KMS-11 (cell line): ENCODE measurements around the gene STK32B.
"Not testable (repeated sequence)": the region's sequence is repeated elsewhere in the genome, so short reads cannot be mapped to it uniquely, and the experiment has no call there.

Experiments
- H2AFZ ChIP-seq: fragments of 200-600 bp; sonication (generic); 2 replicates; pipeline ENCODE4 v1.6.1; 2016; ENCODE audit warnings: antibody characterized with exemption, mixed run types, low read depth
- H3K27ac ChIP-seq: fragments of 200-600 bp; sonication (generic); 2 replicates; pipeline ENCODE4 v1.6.1; 2016; ENCODE audit warnings: mild to moderate bottlenecking, mixed run types
- H3K27me3 ChIP-seq: fragments of 200-600 bp; sonication (generic); 2 replicates; pipeline ENCODE4 v1.6.1; 2017; ENCODE audit warnings: mild to moderate bottlenecking, low read depth, mixed run types, moderate library complexity; ENCODE audit not compliant: insufficient read depth
- H3K36me3 ChIP-seq: fragments of 200-600 bp; sonication (generic); 2 replicates; pipeline ENCODE4 v1.6.1; 2017; ENCODE audit warnings: mild to moderate bottlenecking, mixed run types; ENCODE audit not compliant: insufficient read depth
- H3K4me1 ChIP-seq: fragments of 200-600 bp; sonication (generic); 2 replicates; pipeline ENCODE4 v1.6.1; 2016; ENCODE audit warnings: mild to moderate bottlenecking, low read depth, mixed run types; ENCODE audit not compliant: poor library complexity, severe bottlenecking
- H3K4me2 ChIP-seq: fragments of 200-600 bp; sonication (generic); 2 replicates; pipeline ENCODE4 v1.7.0; 2016; ENCODE audit warnings: mild to moderate bottlenecking, mixed run types
- H3K4me3 ChIP-seq: fragments of 200-600 bp; sonication (generic); IDR thresholded peaks from 2 replicates; pipeline ENCODE4 v1.6.1; 2017; ENCODE audit warnings: low read depth, low read length, mixed read lengths; ENCODE audit not compliant: insufficient read depth
- H3K79me2 ChIP-seq: fragments of 200-600 bp; sonication (generic); 2 replicates; pipeline ENCODE4 v1.6.1; 2016; ENCODE audit warnings: low read depth, mixed run types; ENCODE audit not compliant: insufficient read depth
- H3K9ac ChIP-seq: fragments of 200-600 bp; sonication (generic); 2 replicates; pipeline ENCODE4 v1.6.1; 2016; ENCODE audit warnings: mild to moderate bottlenecking, mixed run types
- H4K20me1 ChIP-seq: fragments of 200-600 bp; sonication (generic); 2 replicates; pipeline ENCODE4 v1.6.1; 2016; ENCODE audit warnings: mild to moderate bottlenecking, mixed run types; ENCODE audit not compliant: insufficient read depth
- TF ChIP-seq, protein P1 (sequence below): fragments of 200-600 bp; sonication (generic); conservative IDR thresholded peaks from 2 replicates; pipeline ENCODE4 v1.6.1; 2017; ENCODE audit warnings: low read depth, mild to moderate bottlenecking, antibody characterized with exemption, low read length, moderate library complexity, mixed read lengths

Gene STK32B

DNA sequence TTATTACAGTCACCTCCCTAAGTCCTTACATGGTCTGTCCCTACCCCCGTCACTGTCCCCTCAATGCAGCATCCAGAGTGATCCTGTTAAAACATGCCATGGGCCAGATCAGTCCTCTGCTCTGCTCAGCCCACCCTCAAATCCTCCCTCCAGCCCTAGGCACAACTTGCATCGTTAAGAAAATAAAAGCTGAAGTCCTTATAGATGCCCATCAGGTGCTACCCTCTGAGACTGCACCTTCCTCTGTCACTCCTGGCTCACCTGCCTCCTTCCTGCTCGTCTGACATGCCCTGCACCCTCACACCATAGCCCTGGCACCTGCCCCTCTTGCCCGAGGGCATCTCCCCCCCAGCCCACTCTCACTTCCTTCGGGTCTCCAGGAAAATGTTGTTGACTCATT is 4.1 kb downstream of the STK32B start:
- Histone ChIP-seq H3K9ac (no peak overlapping the region), H3K27me3 (no peaks in the 10 kb centered on the region), H2AFZ (no peak overlapping the region), H3K27ac (no peak overlapping the region), H3K36me3 (no peaks in the 10 kb centered on the region), H3K4me1 (no peaks in the 10 kb centered on the region), H4K20me1 (no peaks in the 10 kb centered on the region), H3K4me3 (no peak overlapping the region), H3K4me2 (no peak overlapping the region), H3K79me2 (no peaks in the 10 kb centered on the region)
- TF ChIP-seq, protein P1, sequence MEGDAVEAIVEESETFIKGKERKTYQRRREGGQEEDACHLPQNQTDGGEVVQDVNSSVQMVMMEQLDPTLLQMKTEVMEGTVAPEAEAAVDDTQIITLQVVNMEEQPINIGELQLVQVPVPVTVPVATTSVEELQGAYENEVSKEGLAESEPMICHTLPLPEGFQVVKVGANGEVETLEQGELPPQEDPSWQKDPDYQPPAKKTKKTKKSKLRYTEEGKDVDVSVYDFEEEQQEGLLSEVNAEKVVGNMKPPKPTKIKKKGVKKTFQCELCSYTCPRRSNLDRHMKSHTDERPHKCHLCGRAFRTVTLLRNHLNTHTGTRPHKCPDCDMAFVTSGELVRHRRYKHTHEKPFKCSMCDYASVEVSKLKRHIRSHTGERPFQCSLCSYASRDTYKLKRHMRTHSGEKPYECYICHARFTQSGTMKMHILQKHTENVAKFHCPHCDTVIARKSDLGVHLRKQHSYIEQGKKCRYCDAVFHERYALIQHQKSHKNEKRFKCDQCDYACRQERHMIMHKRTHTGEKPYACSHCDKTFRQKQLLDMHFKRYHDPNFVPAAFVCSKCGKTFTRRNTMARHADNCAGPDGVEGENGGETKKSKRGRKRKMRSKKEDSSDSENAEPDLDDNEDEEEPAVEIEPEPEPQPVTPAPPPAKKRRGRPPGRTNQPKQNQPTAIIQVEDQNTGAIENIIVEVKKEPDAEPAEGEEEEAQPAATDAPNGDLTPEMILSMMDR, result no peak

DNA sequence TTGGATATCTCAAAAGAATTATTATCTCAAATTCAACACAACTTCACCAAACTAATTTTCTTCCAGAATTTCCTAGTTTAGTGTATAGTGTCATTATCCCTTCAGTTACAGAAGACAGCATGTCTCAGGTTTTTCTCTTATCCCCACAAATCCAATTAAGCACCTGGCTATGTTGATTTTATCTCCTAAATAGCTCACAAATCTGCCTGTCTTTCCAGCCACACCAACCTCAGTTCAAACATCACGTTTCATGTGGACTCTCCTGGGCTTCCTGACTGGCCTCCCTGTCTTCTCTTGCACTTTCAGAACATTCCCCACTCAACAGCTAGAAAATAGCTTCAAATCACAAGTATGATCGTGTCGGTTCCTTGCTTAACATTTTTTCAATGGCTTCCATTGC is 14.8 kb downstream of the STK32B start:
- H3K79me2 ChIP-seq, result no peaks in the 10 kb centered on the region

DNA sequence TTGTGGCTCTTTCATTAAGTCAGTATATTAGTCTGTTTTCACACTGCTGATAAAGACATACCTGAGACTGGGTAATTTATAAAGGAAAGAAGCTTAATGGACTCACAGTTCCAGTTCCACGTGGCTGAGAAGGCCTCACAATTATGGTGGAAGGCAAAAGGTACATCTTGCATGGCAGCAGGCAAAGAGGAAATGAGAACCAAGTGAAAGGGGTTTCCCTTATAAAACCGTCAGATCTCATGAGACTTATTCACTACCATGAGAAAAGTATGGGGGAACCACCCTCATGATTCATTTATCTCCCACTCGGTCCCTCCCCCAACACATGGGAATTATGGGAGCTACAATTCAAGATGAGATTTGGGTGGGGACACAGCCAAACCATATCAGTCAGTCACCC is 15.7 kb downstream of the STK32B start:
- not testable (repeated sequence) for H3K27ac ChIP-seq, H2AFZ ChIP-seq, H3K4me1 ChIP-seq, H3K36me3 ChIP-seq, H4K20me1 ChIP-seq, H3K4me2 ChIP-seq, H3K27me3 ChIP-seq, H3K9ac ChIP-seq, H3K4me3 ChIP-seq, H3K79me2 ChIP-seq

More for the DNA sequence above, 14.8 kb downstream of the STK32B start:
- no peak overlapping the region for H3K9ac ChIP-seq
- H3K4me2 ChIP-seq, result no peak overlapping the region
- H3K4me3 ChIP-seq, result no peak overlapping the region
- no peaks in the 10 kb centered on the region for H3K27me3 ChIP-seq
- H3K27ac ChIP-seq, result no peak overlapping the region
- no peaks in the 10 kb centered on the region for H3K4me1 ChIP-seq
- TF ChIP-seq, protein P1, result no peak
- H3K36me3 ChIP-seq, result no peaks in the 10 kb centered on the region
- no peak overlapping the region for H2AFZ ChIP-seq
- H4K20me1 ChIP-seq, result no peaks in the 10 kb centered on the region

DNA sequence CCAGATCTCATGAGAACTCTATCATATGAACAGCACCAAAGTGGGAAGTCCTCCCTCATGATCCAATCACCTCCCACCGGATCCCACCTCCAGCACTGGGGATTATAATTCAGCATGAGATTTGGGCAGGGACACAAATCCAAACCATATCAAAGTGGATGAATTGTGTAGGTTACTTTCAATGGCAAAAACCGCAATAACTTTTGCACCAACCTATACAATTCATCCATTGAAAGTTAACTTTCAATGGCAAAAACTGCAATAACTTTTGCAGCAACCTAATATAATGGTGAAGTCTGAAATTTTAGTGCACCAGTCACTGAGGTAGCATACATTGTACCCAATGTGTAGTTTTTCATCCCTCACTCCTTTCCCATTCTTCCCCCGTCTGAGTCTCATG is 16.6 kb downstream of the STK32B start:
- TF ChIP-seq, protein P1, result no peak
- H3K4me1 ChIP-seq, result no peaks in the 10 kb centered on the region
- H3K4me2 ChIP-seq, result no peak overlapping the region

DNA sequence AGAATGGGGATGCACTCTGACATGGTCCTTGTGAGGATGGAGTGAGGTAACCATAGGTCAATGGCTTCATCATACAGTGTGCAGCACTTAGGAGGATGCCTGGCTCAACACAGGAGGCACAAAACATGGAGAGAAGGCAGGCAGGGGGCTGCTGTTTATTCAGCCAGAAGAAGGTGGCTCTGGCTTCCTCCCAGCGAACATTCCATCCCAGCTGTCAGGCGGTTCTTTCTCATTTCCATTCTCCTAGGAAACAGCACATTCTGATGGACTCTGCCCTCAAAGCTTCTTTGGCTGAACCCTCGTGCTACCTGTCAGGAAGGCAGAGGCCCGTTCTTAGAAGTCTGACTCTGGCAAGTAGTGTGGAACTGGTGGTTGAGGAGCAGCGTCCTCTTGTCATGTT is 18.6 kb downstream of the STK32B start:
- no peaks in the 10 kb centered on the region for H3K36me3 ChIP-seq
- no peaks in the 10 kb centered on the region for H3K27me3 ChIP-seq
- no peak overlapping the region for H3K4me3 ChIP-seq
- H3K9ac ChIP-seq, result no peak overlapping the region
- H4K20me1 ChIP-seq, result no peaks in the 10 kb centered on the region
- H3K79me2 ChIP-seq, result no peaks in the 10 kb centered on the region
- no peak overlapping the region for H2AFZ ChIP-seq
- no peaks in the 10 kb centered on the region for H3K4me1 ChIP-seq
- no peak overlapping the region for H3K27ac ChIP-seq
- no peak overlapping the region for H3K4me2 ChIP-seq
- TF ChIP-seq, protein P1, result no peak

More for the DNA sequence above, 16.6 kb downstream of the STK32B start:
- H4K20me1 ChIP-seq, result no peaks in the 10 kb centered on the region
- H3K79me2 ChIP-seq, result no peaks in the 10 kb centered on the region
- H3K9ac ChIP-seq, result no peak overlapping the region
- H3K27ac ChIP-seq, result no peak overlapping the region
- no peaks in the 10 kb centered on the region for H3K36me3 ChIP-seq
- no peak overlapping the region for H2AFZ ChIP-seq
- no peak overlapping the region for H3K4me3 ChIP-seq
- H3K27me3 ChIP-seq, result no peaks in the 10 kb centered on the region
